Activated T-cell treated with anti-CD3 and anti-CD28 coated beads for 48 hours (primary cell): ENCODE data around the gene LENG8.
"Not testable (repeated sequence)": the region's sequence is repeated elsewhere in the genome, so short reads cannot be mapped to it uniquely, and the experiment has no call there.

Experiments
- DNase-seq: peaks from one replicate; pipeline ENCODE4 v3.0.0-alpha.2; 2020; ENCODE audit warnings: low read depth

LENG8 gene

GRCh38 chr19:54440641-54441040, 8.4 kb upstream of the LENG8 start:
- no peak for DNase-seq

GRCh38 chr19:54444737-54445136, 4.3 kb upstream of the LENG8 start:
- DNase-seq: no peak

GRCh38 chr19:54446349-54446748, 2.6 kb upstream of the LENG8 start:
- DNase-seq: not testable (repeated sequence)

- peak; percentile 34 for DNase-seq
Measured at GRCh38 chr19:54448040-54448773, 792 bp upstream of the LENG8 start.

GRCh38 chr19:54449701-54450069, 686 bp downstream of the LENG8 start:
- DNase-seq: no peak

GRCh38 chr19:54451331-54451871, 2.4 kb downstream of the LENG8 start:
- no peak for DNase-seq

- no peak for DNase-seq
Measured at GRCh38 chr19:54451997-54452396, 3.0 kb downstream of the LENG8 start.

GRCh38 chr19:54452626-54453025, 3.6 kb downstream of the LENG8 start:
- DNase-seq: no peak

- no peak for DNase-seq
Measured at GRCh38 chr19:54453921-54454780, 5.2 kb downstream of the LENG8 start.

- no peak for DNase-seq
Measured at GRCh38 chr19:54454781-54455675, 6.0 kb downstream of the LENG8 start.

GRCh38 chr19:54455786-54456422, 6.9 kb downstream of the LENG8 start:
- DNase-seq: no peak

GRCh38 chr19:54456423-54457373, 7.7 kb downstream of the LENG8 start:
- DNase-seq: no peak

GRCh38 chr19:54457773-54458647, 9.0 kb downstream of the LENG8 start:
- no peak for DNase-seq

- DNase-seq: no peak
Measured at GRCh38 chr19:54458648-54459281, 9.8 kb downstream of the LENG8 start.

- DNase-seq: no peak
Measured at GRCh38 chr19:54459282-54460229, 10.6 kb downstream of the LENG8 start.

GRCh38 chr19:54460230-54461005, 11.4 kb downstream of the LENG8 start:
- no peak for DNase-seq

- DNase-seq: no peak
Measured at GRCh38 chr19:54461210-54461609, 12.2 kb downstream of the LENG8 start.
